AG04450 (cell line): ENCODE data around the gene SDK1. TPM values are rescaled to one million over a fixed set of nuclear protein-coding genes. Genes with fewer than 3 reads are reported as not detected.

Experiments
- CTCF ChIA-PET: fragments of 300-600, 350-600 bp; formaldehyde crosslinking; extraction: SDS; loops from one replicate; lab custom pipeline; 2022; ENCODE audit warnings: antibody characterized with exemption, inconsistent platforms; lab: Charles Lee
- POLR2A ChIA-PET: fragments of 350-600 bp; formaldehyde crosslinking; extraction: SDS; loops from one replicate; lab custom pipeline; 2021; ENCODE audit warnings: antibody characterized with exemption, inconsistent platforms; lab: Yijun Ruan, JAX
- DNase-seq: peaks from one replicate; pipeline ENCODE4 v3.0.0-alpha.2; 2011; ENCODE audit warnings: low read depth, low spot score
- H3K27ac ChIP-seq: one replicate; pipeline ENCODE4 v1.5.1; 2012; ENCODE audit warnings: low read depth, low read length, control low read depth
- H3K27me3 ChIP-seq: one replicate; pipeline ENCODE4 v1.6.0; 2012; ENCODE audit warnings: low read length; ENCODE audit not compliant: control insufficient read depth, insufficient read depth
- H3K4me3 ChIP-seq: 2 replicates; pipeline ENCODE4 v1.5.1; 2011; ENCODE audit warnings: mild to moderate bottlenecking, low read depth, low read length, control low read depth
- H3K9me3 ChIP-seq: 2 replicates; pipeline ENCODE4 v1.5.1; 2012; ENCODE audit warnings: low read length; ENCODE audit not compliant: control insufficient read depth, insufficient read depth
- polyA plus RNA-seq: library from polyadenylated mRNA; depleted of rRNA; stranded (reverse); fragments of >200 nt; gene quantifications from 2 replicates; pipeline ENCODE4 v1.2.3, GENCODE V29; 2011
- TF ChIP-seq, protein P1 (sequence below): IDR thresholded peaks from 2 replicates; pipeline ENCODE4 v1.5.1; 2011; ENCODE audit warnings: low read depth, low read length, control low read depth, inconsistent platforms

SDK1 gene
- polyA plus RNA-seq, 1 experiment = 2.2 TPM

DNA sequence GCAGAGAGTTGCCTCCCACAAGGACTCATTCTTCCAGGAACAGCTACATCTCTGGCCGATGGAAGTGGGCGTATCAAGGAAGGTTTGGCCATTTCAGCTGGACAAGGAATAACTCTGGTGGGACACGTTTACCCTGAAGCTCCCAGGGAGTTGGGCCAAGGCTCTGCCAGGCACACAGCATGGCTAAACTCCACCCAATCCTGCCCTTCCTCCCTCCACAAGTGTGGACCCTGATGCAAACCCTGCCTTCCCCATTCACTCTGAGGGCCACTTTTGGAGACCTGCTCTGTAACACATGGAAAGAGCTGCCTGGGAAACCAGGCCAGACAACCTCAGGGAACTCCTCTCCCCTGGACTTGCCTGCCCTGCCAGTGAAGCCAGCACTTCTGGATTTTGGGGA lies 973.2 kb downstream of the SDK1 start:
- Histone ChIP-seq H3K4me3 (no peak overlapping the region), H3K27me3 (no peaks in the 10 kb centered on the region), H3K27ac (no peak overlapping the region), H3K9me3 (peaks cover 87% of the 10 kb centered on the region)
- no peak for DNase-seq
- ChIA-PET CTCF (no interaction called here), POLR2A (no interaction called here)
- TF ChIP-seq, protein P1, sequence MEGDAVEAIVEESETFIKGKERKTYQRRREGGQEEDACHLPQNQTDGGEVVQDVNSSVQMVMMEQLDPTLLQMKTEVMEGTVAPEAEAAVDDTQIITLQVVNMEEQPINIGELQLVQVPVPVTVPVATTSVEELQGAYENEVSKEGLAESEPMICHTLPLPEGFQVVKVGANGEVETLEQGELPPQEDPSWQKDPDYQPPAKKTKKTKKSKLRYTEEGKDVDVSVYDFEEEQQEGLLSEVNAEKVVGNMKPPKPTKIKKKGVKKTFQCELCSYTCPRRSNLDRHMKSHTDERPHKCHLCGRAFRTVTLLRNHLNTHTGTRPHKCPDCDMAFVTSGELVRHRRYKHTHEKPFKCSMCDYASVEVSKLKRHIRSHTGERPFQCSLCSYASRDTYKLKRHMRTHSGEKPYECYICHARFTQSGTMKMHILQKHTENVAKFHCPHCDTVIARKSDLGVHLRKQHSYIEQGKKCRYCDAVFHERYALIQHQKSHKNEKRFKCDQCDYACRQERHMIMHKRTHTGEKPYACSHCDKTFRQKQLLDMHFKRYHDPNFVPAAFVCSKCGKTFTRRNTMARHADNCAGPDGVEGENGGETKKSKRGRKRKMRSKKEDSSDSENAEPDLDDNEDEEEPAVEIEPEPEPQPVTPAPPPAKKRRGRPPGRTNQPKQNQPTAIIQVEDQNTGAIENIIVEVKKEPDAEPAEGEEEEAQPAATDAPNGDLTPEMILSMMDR = no peak

DNA sequence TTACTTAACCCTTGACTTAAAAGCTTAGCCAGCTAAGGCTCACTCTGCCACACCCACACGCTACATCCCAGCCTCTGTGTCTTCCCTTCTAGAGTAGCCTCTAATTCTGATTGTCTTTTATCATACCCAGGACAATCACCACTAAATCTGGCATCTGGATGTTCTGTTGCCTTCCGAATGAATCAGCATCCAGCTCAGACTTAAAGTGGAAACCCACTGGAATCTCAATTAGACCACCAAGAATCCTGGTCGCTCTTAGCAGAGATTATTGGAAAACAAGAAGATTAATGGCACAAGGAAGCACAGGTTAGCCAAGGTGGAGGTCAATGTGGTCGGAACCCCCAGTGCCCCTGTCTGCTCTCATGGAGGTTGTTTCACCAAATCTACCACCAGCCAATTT lies 976.9 kb downstream of the SDK1 start:
- no peaks in the 10 kb centered on the region for H3K27me3 ChIP-seq
- ChIA-PET POLR2A (no interaction called here), CTCF (no interaction called here)
- TF ChIP-seq, protein P1 = no peak
- H3K27ac ChIP-seq = no peak overlapping the region
- no peak for DNase-seq
- H3K9me3 ChIP-seq = peaks cover 69% of the 10 kb centered on the region
- no peak overlapping the region for H3K4me3 ChIP-seq

- TF ChIP-seq, protein P1 = no peak
- Histone ChIP-seq H3K27ac (no peak overlapping the region), H3K9me3 (peaks cover 67% of the 10 kb centered on the region), H3K4me3 (no peak overlapping the region), H3K27me3 (no peaks in the 10 kb centered on the region)
- CTCF ChIA-PET = no interaction called here
- DNase-seq = no peak
- POLR2A ChIA-PET = no interaction called here
These were observed 978.2 kb downstream of the SDK1 start for GRCh38 chr7:4279216-4279615.

- Histone ChIP-seq H3K9me3 (peaks cover 57% of the 10 kb centered on the region), H3K27me3 (no peaks in the 10 kb centered on the region), H3K4me3 (no peak overlapping the region), H3K27ac (no peak overlapping the region)
- POLR2A ChIA-PET = no interaction called here
- DNase-seq = no peak
- TF ChIP-seq, protein P1 = no peak
- CTCF ChIA-PET = no interaction called here
These were observed 980.4 kb downstream of the SDK1 start for GRCh38 chr7:4281231-4281993.

GRCh38 chr7:4282434-4283223 lies 981.6 kb downstream of the SDK1 start:
- TF ChIP-seq, protein P1 = no peak
- POLR2A ChIA-PET = no interaction called here

More at GRCh38 chr7:4282434-4283223, 981.6 kb downstream of the SDK1 start:
- H3K27me3 ChIP-seq = no peaks in the 10 kb centered on the region
- no peak overlapping the region for H3K27ac ChIP-seq
- no peak for DNase-seq
- H3K9me3 ChIP-seq = peaks cover 50% of the 10 kb centered on the region
- CTCF ChIA-PET = no interaction called here
- no peak overlapping the region for H3K4me3 ChIP-seq
